ENCODE measurements around the gene ASMTL. TPM values are rescaled to one million over a fixed set of nuclear protein-coding genes. Genes with fewer than 3 reads are reported as not detected.

The ASMTL gene
- total RNA-seq, 1 donor from 2014 or later: 45.5 TPM

DNA sequence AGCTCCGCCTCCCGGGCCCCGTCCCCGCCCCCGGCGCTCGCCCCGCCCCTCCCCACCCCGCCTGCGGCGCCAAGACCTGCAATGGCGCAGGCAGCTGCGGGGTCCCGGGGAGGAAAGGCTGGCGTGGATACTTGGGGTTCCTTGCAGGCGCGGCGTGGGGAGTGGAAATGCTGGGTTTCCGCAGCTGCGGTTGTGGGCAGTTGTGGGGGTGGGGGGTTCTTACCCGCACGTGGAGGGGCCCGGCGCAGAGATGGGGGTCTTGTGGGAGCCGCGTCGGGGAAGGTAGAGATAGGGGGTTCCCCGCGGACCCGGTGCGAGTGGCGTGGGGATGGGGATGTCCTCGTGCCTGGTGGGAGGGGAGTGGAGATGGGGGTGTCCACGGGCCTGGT is 680 bp upstream of the ASMTL start:
- no peak for DNase-seq
- Mint-ChIP-seq H3K9me3 (ENCODE audit: unreplicated experiment) (peaks cover 21% of the 10 kb centered on the region), H3K4me1 (ENCODE audit: low read depth, unreplicated experiment) (peaks cover 1% of the 10 kb centered on the region), H3K4me3 (ENCODE audit: unreplicated experiment) (peak overlapping the region; percentile 67), H3K27ac (ENCODE audit: unreplicated experiment) (peak overlapping the region; percentile 52), H3K27me3 (ENCODE audit: unreplicated experiment) (peaks cover 10% of the 10 kb centered on the region), H3K36me3 (ENCODE audit: unreplicated experiment) (peaks cover 23% of the 10 kb centered on the region)
- TF ChIP-seq, protein P1, sequence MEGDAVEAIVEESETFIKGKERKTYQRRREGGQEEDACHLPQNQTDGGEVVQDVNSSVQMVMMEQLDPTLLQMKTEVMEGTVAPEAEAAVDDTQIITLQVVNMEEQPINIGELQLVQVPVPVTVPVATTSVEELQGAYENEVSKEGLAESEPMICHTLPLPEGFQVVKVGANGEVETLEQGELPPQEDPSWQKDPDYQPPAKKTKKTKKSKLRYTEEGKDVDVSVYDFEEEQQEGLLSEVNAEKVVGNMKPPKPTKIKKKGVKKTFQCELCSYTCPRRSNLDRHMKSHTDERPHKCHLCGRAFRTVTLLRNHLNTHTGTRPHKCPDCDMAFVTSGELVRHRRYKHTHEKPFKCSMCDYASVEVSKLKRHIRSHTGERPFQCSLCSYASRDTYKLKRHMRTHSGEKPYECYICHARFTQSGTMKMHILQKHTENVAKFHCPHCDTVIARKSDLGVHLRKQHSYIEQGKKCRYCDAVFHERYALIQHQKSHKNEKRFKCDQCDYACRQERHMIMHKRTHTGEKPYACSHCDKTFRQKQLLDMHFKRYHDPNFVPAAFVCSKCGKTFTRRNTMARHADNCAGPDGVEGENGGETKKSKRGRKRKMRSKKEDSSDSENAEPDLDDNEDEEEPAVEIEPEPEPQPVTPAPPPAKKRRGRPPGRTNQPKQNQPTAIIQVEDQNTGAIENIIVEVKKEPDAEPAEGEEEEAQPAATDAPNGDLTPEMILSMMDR (IDR thresholded peaks at IDR 0.05; ENCODE audit: partially characterized antibody, unreplicated experiment): no peak

DNA sequence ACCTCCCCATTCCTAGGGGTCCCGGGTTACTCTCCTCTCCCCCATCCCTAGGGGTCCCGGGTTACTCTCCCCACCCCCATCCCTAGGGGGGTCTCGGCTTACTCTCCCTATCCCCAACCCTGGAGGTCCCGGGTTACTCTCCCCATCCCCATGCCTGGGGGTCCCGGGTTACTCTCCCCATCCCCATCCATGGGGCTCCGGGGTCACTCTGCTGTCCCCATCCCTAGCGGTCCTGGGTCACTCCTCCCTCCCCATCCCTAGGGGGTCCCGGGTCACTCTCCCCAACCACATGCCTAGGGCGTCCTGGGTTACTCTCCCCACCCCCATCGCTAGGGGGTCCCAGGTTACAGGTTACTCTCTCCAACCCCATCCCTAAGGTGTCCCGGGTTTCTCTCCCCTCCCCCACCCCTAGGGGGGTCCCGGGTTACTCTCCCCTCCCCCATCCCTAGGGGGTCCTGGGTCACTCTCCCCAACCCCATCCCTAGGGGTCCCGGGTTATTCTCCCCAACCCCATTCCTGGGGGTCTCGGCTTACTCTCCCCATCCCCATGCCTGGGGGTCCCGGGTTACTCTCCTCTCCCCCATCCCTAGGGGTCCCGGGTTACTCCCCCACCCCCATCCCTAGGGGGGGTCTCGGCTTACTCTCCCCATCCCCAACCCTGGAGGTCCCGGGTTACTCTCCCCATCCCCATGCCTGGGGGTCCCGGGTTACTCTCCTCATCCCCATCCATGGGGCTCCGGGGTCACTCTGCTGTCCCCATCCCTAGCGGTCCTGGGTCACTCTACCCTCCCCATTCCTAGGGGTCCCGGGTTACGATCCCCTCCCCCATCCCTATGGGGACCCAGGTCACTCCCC is 821 bp downstream of the ASMTL start:
- H3K36me3 Mint-ChIP-seq (ENCODE audit: unreplicated experiment): peaks cover 38% of the 10 kb centered on the region
- peaks cover 1% of the 10 kb centered on the region for H3K4me1 Mint-ChIP-seq (ENCODE audit: low read depth, unreplicated experiment)
- peaks cover 13% of the 10 kb centered on the region for H3K27me3 Mint-ChIP-seq (ENCODE audit: unreplicated experiment)
- peak overlapping the region; percentile 82 for H3K4me3 Mint-ChIP-seq (ENCODE audit: unreplicated experiment)
- DNase-seq: peak; percentile 30
- H3K9me3 Mint-ChIP-seq (ENCODE audit: unreplicated experiment): peaks cover 32% of the 10 kb centered on the region
- TF ChIP-seq, protein P1 (IDR thresholded peaks at IDR 0.05; ENCODE audit: partially characterized antibody, unreplicated experiment): no peak
- no peak overlapping the region for H3K27ac Mint-ChIP-seq (ENCODE audit: unreplicated experiment)

GRCh38 chrX:1451251-1451660 is 1.5 kb downstream of the ASMTL start:
- peaks cover 40% of the 10 kb centered on the region for H3K36me3 Mint-ChIP-seq (ENCODE audit: unreplicated experiment)
- TF ChIP-seq, protein P1 (IDR thresholded peaks at IDR 0.05; ENCODE audit: partially characterized antibody, unreplicated experiment): no peak
- H3K4me3 Mint-ChIP-seq (ENCODE audit: unreplicated experiment): no peak overlapping the region
- peaks cover 1% of the 10 kb centered on the region for H3K4me1 Mint-ChIP-seq (ENCODE audit: low read depth, unreplicated experiment)
- H3K9me3 Mint-ChIP-seq (ENCODE audit: unreplicated experiment): peaks cover 32% of the 10 kb centered on the region
- H3K27me3 Mint-ChIP-seq (ENCODE audit: unreplicated experiment): peaks cover 13% of the 10 kb centered on the region
- H3K27ac Mint-ChIP-seq (ENCODE audit: unreplicated experiment): no peak overlapping the region
- no peak for DNase-seq

DNA sequence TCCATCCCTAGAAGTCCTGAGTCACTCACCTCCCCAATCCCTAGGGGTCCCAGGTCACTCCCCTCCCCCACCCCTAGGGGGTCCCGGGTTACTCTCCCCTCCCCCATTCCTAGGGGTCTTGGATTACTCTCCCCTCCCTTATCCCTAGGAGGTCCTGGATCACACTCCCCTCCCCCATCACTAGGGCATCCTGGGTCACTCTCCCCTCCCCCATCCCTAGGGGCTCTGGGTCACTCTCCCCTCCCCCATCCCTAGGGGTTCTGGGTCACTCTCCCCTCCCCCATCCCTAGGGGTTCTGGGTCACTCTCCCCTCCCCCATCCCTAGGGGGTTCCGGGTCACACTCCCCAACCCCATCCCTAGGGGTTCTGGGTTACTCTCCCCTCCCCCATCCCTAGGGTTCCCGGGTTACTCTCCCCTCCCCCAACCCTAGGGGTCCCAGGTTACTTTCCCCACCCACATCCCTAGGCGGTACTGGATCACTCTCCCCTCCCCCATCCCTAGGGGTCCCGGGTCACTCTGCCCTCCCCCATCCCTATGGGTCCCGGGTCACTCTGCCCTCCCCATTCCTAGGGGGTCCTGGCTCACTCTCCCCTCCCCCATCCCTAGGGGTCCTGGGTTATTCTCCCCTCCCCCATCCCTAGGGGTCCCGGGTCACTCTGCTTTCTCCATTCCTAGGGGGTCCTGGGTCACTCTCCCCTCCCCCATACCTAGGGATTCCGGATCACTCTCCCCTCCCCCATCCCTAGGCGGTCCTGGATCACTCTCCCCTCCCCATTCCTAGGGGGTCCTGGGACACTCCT is 2.1 kb downstream of the ASMTL start:
- no peak for DNase-seq
- TF ChIP-seq, protein P1 (IDR thresholded peaks at IDR 0.05; ENCODE audit: partially characterized antibody, unreplicated experiment): peak; percentile 13
- peaks cover 43% of the 10 kb centered on the region for H3K36me3 Mint-ChIP-seq (ENCODE audit: unreplicated experiment)
- H3K9me3 Mint-ChIP-seq (ENCODE audit: unreplicated experiment): peaks cover 30% of the 10 kb centered on the region
- H3K27ac Mint-ChIP-seq (ENCODE audit: unreplicated experiment): no peak overlapping the region
- peaks cover 13% of the 10 kb centered on the region for H3K27me3 Mint-ChIP-seq (ENCODE audit: unreplicated experiment)
- peaks cover 1% of the 10 kb centered on the region for H3K4me1 Mint-ChIP-seq (ENCODE audit: low read depth, unreplicated experiment)
- no peak overlapping the region for H3K4me3 Mint-ChIP-seq (ENCODE audit: unreplicated experiment)

- TF ChIP-seq, protein P1 (IDR thresholded peaks at IDR 0.05; ENCODE audit: partially characterized antibody, unreplicated experiment): no peak
- H3K36me3 Mint-ChIP-seq (ENCODE audit: unreplicated experiment): peaks cover 46% of the 10 kb centered on the region
- H3K27me3 Mint-ChIP-seq (ENCODE audit: unreplicated experiment): peaks cover 15% of the 10 kb centered on the region
- H3K27ac Mint-ChIP-seq (ENCODE audit: unreplicated experiment): no peak overlapping the region
- peaks cover 31% of the 10 kb centered on the region for H3K9me3 Mint-ChIP-seq (ENCODE audit: unreplicated experiment)
- H3K4me1 Mint-ChIP-seq (ENCODE audit: low read depth, unreplicated experiment): no peaks in the 10 kb centered on the region
- DNase-seq: no peak
- no peak overlapping the region for H3K4me3 Mint-ChIP-seq (ENCODE audit: unreplicated experiment)
Observed at GRCh38 chrX:1449823-1450149, 2.9 kb downstream of the ASMTL start.
